Measurements from ENCODE around the gene SPTBN4.

SPTBN4 gene

GRCh38 chr19:40433391-40434216, 33.2 kb upstream of the SPTBN4 start:
- peak overlapping the region; percentile 13 for H3K9ac ChIP-seq (ENCODE audit: low read length)
- H3K4me1 ChIP-seq (ENCODE audit: control insufficient read depth in 1 of 2, insufficient read depth in 2 of 2, low read length in 2 of 2) = peaks cover 4 to 7% of the 10 kb centered on the region in 2 experiments
- H4K91ac ChIP-seq (ENCODE audit: low read depth, low read length) = peak overlapping the region; percentile 74
- H3K14ac ChIP-seq (ENCODE audit: low read length) = peak overlapping the region; percentile 72
- no peaks in the 10 kb centered on the region for H3K27me3 ChIP-seq (ENCODE audit: insufficient read depth, low read length)
- peaks cover 15% of the 10 kb centered on the region for H3K79me1 ChIP-seq (ENCODE audit: low read length)
- peak overlapping the region; percentile 6 for H3K18ac ChIP-seq (ENCODE audit: low read length)
- no peak overlapping the region for H3K23ac ChIP-seq (ENCODE audit: low read length)
- peak overlapping the region; percentile 75 for H3K4me2 ChIP-seq (ENCODE audit: low read length)
- H3K79me2 ChIP-seq (ENCODE audit: control insufficient read depth, insufficient read depth, low read length, poor library complexity) = no peaks in the 10 kb centered on the region
- H4K12ac ChIP-seq (ENCODE audit: low read depth, low read length) = peak overlapping the region; percentile 23
- peak overlapping the region; percentile 81 for H3K27ac ChIP-seq (ENCODE audit: low read depth, low read length)
- no peaks in the 10 kb centered on the region for H3K9me3 ChIP-seq (ENCODE audit: insufficient read depth, low read depth, low read length)
- H3K4me3 ChIP-seq (ENCODE audit: low read depth, low read length) = no peak overlapping the region
- peak overlapping the region; percentile 59 for H4K8ac ChIP-seq (ENCODE audit: low read depth, low read length)
- H2BK120ac ChIP-seq (ENCODE audit: insufficient read depth, low read length, poor library complexity) = peak overlapping the region; percentile 79
- peak overlapping the region; percentile 6 for H3K4ac ChIP-seq (ENCODE audit: low read depth, low read length)
- H2BK5ac ChIP-seq (ENCODE audit: low read depth, low read length, poor library complexity) = peak overlapping the region; percentile 77
- no peaks in the 10 kb centered on the region for H3K36me3 ChIP-seq (ENCODE audit: control insufficient read depth in 1 of 2, insufficient read depth in 2 of 2, low read length in 2 of 2)
- WGBS (ENCODE audit: extremely low coverage, insufficient coverage, insufficient read length) = no CpG with 5 or more reads among the region's 50 CpGs
- peak overlapping the region; percentile 32 for H2AFZ ChIP-seq (ENCODE audit: insufficient read depth, low read length, poor library complexity)
- DNase-seq = peak; percentile 87 to 89
- H2BK12ac ChIP-seq (ENCODE audit: low read length) = peak overlapping the region; percentile 21
- no peak overlapping the region for H2AK5ac ChIP-seq (ENCODE audit: low read length)

DNA sequence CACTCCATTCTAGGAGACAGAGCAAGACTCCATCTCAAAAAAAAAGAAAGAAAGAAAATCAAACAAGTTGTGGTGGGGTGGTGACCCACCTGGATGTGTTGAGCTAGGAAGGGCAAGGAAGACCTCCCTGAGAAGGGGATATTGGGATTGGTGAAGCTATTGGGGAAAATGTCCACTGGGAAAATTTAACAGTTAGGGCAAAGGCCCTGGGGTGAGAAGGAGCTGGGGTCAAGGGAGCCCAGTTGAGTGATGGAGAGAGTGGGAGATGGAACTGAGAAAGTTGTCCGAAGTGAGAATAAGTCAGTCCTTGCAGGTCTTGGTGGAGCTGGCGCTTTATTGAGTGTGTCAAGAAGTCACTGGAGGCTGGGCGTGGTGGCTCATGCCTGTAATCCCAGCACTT, 28.5 kb upstream of the SPTBN4 start:
- no peak overlapping the region for H2BK12ac ChIP-seq (ENCODE audit: low read length)
- H3K9ac ChIP-seq (ENCODE audit: low read length) = no peak overlapping the region
- no peak overlapping the region for H3K14ac ChIP-seq (ENCODE audit: low read length)
- H4K12ac ChIP-seq (ENCODE audit: low read depth, low read length) = no peak overlapping the region
- H2AFZ ChIP-seq (ENCODE audit: insufficient read depth, low read length, poor library complexity) = no peak overlapping the region
- no peak overlapping the region for H3K23ac ChIP-seq (ENCODE audit: low read length)
- H3K4ac ChIP-seq (ENCODE audit: low read depth, low read length) = no peak overlapping the region
- H3K27me3 ChIP-seq (ENCODE audit: insufficient read depth, low read length) = no peaks in the 10 kb centered on the region
- H3K4me3 ChIP-seq (ENCODE audit: low read depth, low read length) = no peak overlapping the region
- H3K79me2 ChIP-seq (ENCODE audit: control insufficient read depth, insufficient read depth, low read length, poor library complexity) = peaks cover 4% of the 10 kb centered on the region
- no CpG with 5 or more reads among the region's 3 CpGs for WGBS (ENCODE audit: extremely low coverage, insufficient coverage, insufficient read length)
- H3K27ac ChIP-seq (ENCODE audit: low read depth, low read length) = no peak overlapping the region
- H3K36me3 ChIP-seq (ENCODE audit: control insufficient read depth in 1 of 2, insufficient read depth in 2 of 2, low read length in 2 of 2) = peaks cover 19 to 24% of the 10 kb centered on the region in 2 experiments
- no peak overlapping the region for H2AK5ac ChIP-seq (ENCODE audit: low read length)
- H4K8ac ChIP-seq (ENCODE audit: low read depth, low read length) = no peak overlapping the region
- DNase-seq = no peak
- H3K79me1 ChIP-seq (ENCODE audit: low read length) = peaks cover 7% of the 10 kb centered on the region
- H3K9me3 ChIP-seq (ENCODE audit: insufficient read depth, low read depth, low read length) = no peaks in the 10 kb centered on the region
- H3K4me1 ChIP-seq (ENCODE audit: control insufficient read depth in 1 of 2, insufficient read depth in 2 of 2, low read length in 2 of 2) = peaks cover 6 to 8% of the 10 kb centered on the region in 2 experiments
- no peak overlapping the region for H2BK5ac ChIP-seq (ENCODE audit: low read depth, low read length, poor library complexity)
- H4K91ac ChIP-seq (ENCODE audit: low read depth, low read length) = no peak overlapping the region
- no peak overlapping the region for H3K18ac ChIP-seq (ENCODE audit: low read length)
- no peak overlapping the region for H2BK120ac ChIP-seq (ENCODE audit: insufficient read depth, low read length, poor library complexity)
- no peak overlapping the region for H3K4me2 ChIP-seq (ENCODE audit: low read length)

DNA sequence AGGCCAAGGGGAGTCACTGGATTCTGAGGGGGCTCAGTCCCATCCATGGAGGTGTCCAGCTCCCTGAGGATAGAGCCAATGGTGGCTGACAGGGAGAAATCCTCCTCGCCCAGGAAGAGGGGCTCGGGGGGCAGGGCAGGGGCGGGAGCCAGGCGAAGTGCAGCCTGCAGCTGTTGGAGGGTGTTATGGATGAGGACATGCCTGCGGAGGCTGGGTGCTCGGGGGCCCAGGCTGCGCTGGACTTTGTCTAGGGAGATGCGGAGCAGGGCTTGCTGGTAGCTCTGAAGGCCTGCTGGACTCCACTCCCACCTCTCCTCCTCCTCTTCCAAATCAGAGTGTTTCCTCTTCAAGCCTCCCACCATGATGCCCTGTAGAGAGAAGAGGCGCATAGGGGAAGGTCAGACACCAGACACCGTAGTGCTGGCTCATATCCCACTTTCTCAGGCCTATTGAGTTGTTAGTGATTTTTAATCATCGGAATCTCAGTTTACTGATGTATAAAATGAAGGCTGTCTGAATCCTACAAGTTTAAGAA, 25.0 kb upstream of the SPTBN4 start:
- peak overlapping the region; percentile 53 for H3K4ac ChIP-seq (ENCODE audit: low read depth, low read length)
- no peak overlapping the region for H2AK5ac ChIP-seq (ENCODE audit: low read length)
- no peak overlapping the region for H3K18ac ChIP-seq (ENCODE audit: low read length)
- H3K27ac ChIP-seq (ENCODE audit: low read depth, low read length) = no peak overlapping the region
- no peak overlapping the region for H3K4me3 ChIP-seq (ENCODE audit: low read depth, low read length)
- DNase-seq = no peak
- H2BK12ac ChIP-seq (ENCODE audit: low read length) = no peak overlapping the region
- no peaks in the 10 kb centered on the region for H3K9me3 ChIP-seq (ENCODE audit: insufficient read depth, low read depth, low read length)
- no peak overlapping the region for H4K12ac ChIP-seq (ENCODE audit: low read depth, low read length)
- H3K36me3 ChIP-seq (ENCODE audit: control insufficient read depth in 1 of 2, insufficient read depth in 2 of 2, low read length in 2 of 2) = peaks cover 19 to 24% of the 10 kb centered on the region in 2 experiments
- H3K23ac ChIP-seq (ENCODE audit: low read length) = no peak overlapping the region
- no peak overlapping the region for H4K91ac ChIP-seq (ENCODE audit: low read depth, low read length)
- no peak overlapping the region for H2AFZ ChIP-seq (ENCODE audit: insufficient read depth, low read length, poor library complexity)
- no peak overlapping the region for H2BK5ac ChIP-seq (ENCODE audit: low read depth, low read length, poor library complexity)
- H3K79me1 ChIP-seq (ENCODE audit: low read length) = peaks cover 17% of the 10 kb centered on the region
- peak overlapping the region; percentile 4 for H3K4me2 ChIP-seq (ENCODE audit: low read length)
- WGBS (ENCODE audit: extremely low coverage, insufficient coverage, insufficient read length) = no CpG with 5 or more reads among the region's 11 CpGs
- no peaks in the 10 kb centered on the region for H3K27me3 ChIP-seq (ENCODE audit: insufficient read depth, low read length)
- H3K9ac ChIP-seq (ENCODE audit: low read length) = no peak overlapping the region
- no peak overlapping the region for H4K8ac ChIP-seq (ENCODE audit: low read depth, low read length)
- no peak overlapping the region for H3K14ac ChIP-seq (ENCODE audit: low read length)
- no peak overlapping the region for H2BK120ac ChIP-seq (ENCODE audit: insufficient read depth, low read length, poor library complexity)
- peaks cover 16% of the 10 kb centered on the region for H3K79me2 ChIP-seq (ENCODE audit: control insufficient read depth, insufficient read depth, low read length, poor library complexity)
- H3K4me1 ChIP-seq (ENCODE audit: control insufficient read depth in 1 of 2, insufficient read depth in 2 of 2, low read length in 2 of 2) = peaks cover 12 to 17% of the 10 kb centered on the region in 2 experiments

GRCh38 chr19:40442328-40443130, 24.3 kb upstream of the SPTBN4 start:
- H3K4me3 ChIP-seq (ENCODE audit: low read depth, low read length) = peak overlapping the region; percentile 32
- no peak for DNase-seq
- WGBS (ENCODE audit: extremely low coverage, insufficient coverage, insufficient read length) = no CpG with 5 or more reads among the region's 22 CpGs
- peak overlapping the region; percentile 42 for H3K9ac ChIP-seq (ENCODE audit: low read length)
- peak overlapping the region; percentile 54 for H3K18ac ChIP-seq (ENCODE audit: low read length)
- no peak overlapping the region for H4K8ac ChIP-seq (ENCODE audit: low read depth, low read length)
- no peak overlapping the region for H4K12ac ChIP-seq (ENCODE audit: low read depth, low read length)
- H3K9me3 ChIP-seq (ENCODE audit: insufficient read depth, low read depth, low read length) = no peaks in the 10 kb centered on the region
- H3K14ac ChIP-seq (ENCODE audit: low read length) = no peak overlapping the region
- no peak overlapping the region for H2BK5ac ChIP-seq (ENCODE audit: low read depth, low read length, poor library complexity)
- peaks cover 19 to 24% of the 10 kb centered on the region in 2 experiments for H3K36me3 ChIP-seq (ENCODE audit: control insufficient read depth in 1 of 2, insufficient read depth in 2 of 2, low read length in 2 of 2)
- no peak overlapping the region for H2AK5ac ChIP-seq (ENCODE audit: low read length)
- H2AFZ ChIP-seq (ENCODE audit: insufficient read depth, low read length, poor library complexity) = no peak overlapping the region
- H4K91ac ChIP-seq (ENCODE audit: low read depth, low read length) = no peak overlapping the region
- H3K27me3 ChIP-seq (ENCODE audit: insufficient read depth, low read length) = no peaks in the 10 kb centered on the region
- peak overlapping the region; percentile 85 for H3K4ac ChIP-seq (ENCODE audit: low read depth, low read length)
- H3K27ac ChIP-seq (ENCODE audit: low read depth, low read length) = peak overlapping the region; percentile 12
- no peak overlapping the region for H3K23ac ChIP-seq (ENCODE audit: low read length)
- no peak overlapping the region for H2BK120ac ChIP-seq (ENCODE audit: insufficient read depth, low read length, poor library complexity)
- H3K4me2 ChIP-seq (ENCODE audit: low read length) = peak overlapping the region; percentile 93
- H3K4me1 ChIP-seq (ENCODE audit: control insufficient read depth in 1 of 2, insufficient read depth in 2 of 2, low read length in 2 of 2) = peaks cover 12 to 17% of the 10 kb centered on the region in 2 experiments
- peaks cover 17% of the 10 kb centered on the region for H3K79me1 ChIP-seq (ENCODE audit: low read length)
- H3K79me2 ChIP-seq (ENCODE audit: control insufficient read depth, insufficient read depth, low read length, poor library complexity) = peaks cover 16% of the 10 kb centered on the region
- no peak overlapping the region for H2BK12ac ChIP-seq (ENCODE audit: low read length)

Measured in trophoblast cell (in vitro differentiated cells and primary cell).